ENCODE data around the gene SYNE2. TPM values are rescaled to one million over a fixed set of nuclear protein-coding genes. Genes with fewer than 3 reads are reported as not detected.

Gene SYNE2
- total and polyA plus RNA-seq, 2 donors (not counting 1 experiment from before 2014, with no cell fraction given): 3.1 to 15.4 TPM

DNA sequence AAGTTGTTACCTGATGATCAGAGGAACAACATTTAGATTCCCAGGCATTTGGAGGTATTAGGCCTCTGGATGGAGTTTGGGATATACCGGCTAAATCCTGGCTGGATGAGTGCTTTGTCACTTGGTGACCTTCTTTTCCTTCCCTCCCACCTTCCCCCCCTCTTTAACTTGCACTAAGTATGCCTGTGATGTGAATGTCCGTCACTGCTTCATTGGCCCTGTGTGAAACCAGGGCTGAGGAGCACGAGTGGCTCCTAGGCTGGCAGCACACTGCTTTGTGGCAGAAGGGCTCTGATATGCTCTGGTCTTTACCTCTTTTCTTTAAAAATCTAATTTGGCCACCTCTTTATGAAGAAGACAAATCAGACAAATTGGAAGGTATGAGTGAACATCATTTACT is 345.7 kb downstream of the SYNE2 start:
- H3K4me1 ChIP-seq (ENCODE audit: control insufficient read depth, extremely low read depth, insufficient read depth, low read length): no peaks in the 10 kb centered on the region
- DNase-seq (ENCODE audit: low read depth in 2 of 2): no peak
- H3K4me2 ChIP-seq (ENCODE audit: extremely low read depth, insufficient read depth, low read length): no peak overlapping the region
- no peaks in the 10 kb centered on the region for H4K20me1 ChIP-seq (ENCODE audit: control insufficient read depth, extremely low read depth, insufficient read depth, low read length)
- no peak overlapping the region for H3K4me3 ChIP-seq (replicated peaks in 1 of 4; ENCODE audit: control extremely low read depth in 1 of 4, insufficient read depth in 1 of 4, low read depth in 3 of 4, low read length in 4 of 4)
- H3K9me3 ChIP-seq (ENCODE audit: control insufficient read depth, insufficient read depth, low read depth, low read length): no peaks in the 10 kb centered on the region
- TF ChIP-seq, protein P1, sequence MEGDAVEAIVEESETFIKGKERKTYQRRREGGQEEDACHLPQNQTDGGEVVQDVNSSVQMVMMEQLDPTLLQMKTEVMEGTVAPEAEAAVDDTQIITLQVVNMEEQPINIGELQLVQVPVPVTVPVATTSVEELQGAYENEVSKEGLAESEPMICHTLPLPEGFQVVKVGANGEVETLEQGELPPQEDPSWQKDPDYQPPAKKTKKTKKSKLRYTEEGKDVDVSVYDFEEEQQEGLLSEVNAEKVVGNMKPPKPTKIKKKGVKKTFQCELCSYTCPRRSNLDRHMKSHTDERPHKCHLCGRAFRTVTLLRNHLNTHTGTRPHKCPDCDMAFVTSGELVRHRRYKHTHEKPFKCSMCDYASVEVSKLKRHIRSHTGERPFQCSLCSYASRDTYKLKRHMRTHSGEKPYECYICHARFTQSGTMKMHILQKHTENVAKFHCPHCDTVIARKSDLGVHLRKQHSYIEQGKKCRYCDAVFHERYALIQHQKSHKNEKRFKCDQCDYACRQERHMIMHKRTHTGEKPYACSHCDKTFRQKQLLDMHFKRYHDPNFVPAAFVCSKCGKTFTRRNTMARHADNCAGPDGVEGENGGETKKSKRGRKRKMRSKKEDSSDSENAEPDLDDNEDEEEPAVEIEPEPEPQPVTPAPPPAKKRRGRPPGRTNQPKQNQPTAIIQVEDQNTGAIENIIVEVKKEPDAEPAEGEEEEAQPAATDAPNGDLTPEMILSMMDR (conservative IDR thresholded peaks at IDR 0.05 in 1 of 2, IDR thresholded peaks at IDR 0.05 in 1 of 2; ENCODE audit: low read depth in 1 of 2, low read length in 2 of 2): no peak
- no peak for TF ChIP-seq EZH2 (IDR thresholded peaks at IDR 0.05; ENCODE audit: low read length, missing control alignments)
- no peaks in the 10 kb centered on the region for H3K79me2 ChIP-seq (ENCODE audit: control insufficient read depth, insufficient read depth, low read length)
- H3K9ac ChIP-seq (ENCODE audit: insufficient read depth, low read length): no peak overlapping the region
- H3K27ac ChIP-seq (ENCODE audit: insufficient read depth, low read length): no peak overlapping the region
- H3K36me3 ChIP-seq (ENCODE audit: control insufficient read depth, insufficient read depth, low read length): no peaks in the 10 kb centered on the region
- H3K27me3 ChIP-seq (ENCODE audit: control insufficient read depth, insufficient read depth, low read length): no peaks in the 10 kb centered on the region
- no peak overlapping the region for H2AFZ ChIP-seq (ENCODE audit: low read length)

DNA sequence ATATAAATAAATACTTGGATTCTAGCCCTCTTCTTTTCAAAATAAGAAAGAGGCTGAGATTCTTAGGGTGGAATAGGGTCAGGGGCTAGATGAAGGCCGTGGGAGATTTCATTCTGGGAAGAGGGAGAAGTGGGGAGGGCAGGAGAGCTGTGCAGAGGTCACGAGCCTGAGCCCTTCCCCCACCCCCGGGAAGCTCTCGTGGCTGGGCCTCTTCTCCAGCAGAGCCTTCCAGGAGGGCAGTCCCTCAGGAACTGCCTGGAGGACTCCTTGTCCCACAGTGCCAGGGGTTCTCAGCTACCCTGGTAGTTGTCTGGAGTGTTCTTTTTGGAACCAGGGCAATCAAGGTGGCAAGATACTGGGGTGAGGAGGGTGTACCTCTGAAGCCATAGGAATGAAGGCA is 347.4 kb downstream of the SYNE2 start:
- H3K9ac ChIP-seq (ENCODE audit: insufficient read depth, low read length): no peak overlapping the region

DNA sequence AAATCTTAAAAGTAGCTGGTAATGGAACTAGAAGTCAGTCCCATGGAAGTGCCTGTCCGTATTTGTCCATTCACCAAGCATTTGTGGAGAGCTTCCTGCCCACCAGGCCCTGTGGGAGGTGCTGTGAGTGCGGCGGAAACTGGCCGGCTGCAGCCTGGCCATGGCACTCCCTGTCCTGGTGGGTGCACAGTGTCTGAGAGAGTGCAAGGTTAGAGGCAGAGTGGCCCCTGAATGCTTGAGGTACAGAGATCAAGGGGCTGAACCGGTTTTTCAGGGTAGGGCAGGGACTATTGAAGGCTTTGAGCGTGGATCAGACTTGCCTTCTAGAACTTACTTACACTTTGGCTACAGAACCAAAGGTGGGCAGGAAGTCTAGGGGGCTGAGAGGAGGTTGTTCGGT is 348.5 kb downstream of the SYNE2 start:
- no peaks in the 10 kb centered on the region for H3K4me1 ChIP-seq (ENCODE audit: control insufficient read depth, extremely low read depth, insufficient read depth, low read length)
- TF ChIP-seq, protein P1 (conservative IDR thresholded peaks at IDR 0.05 in 1 of 2, IDR thresholded peaks at IDR 0.05 in 1 of 2; ENCODE audit: low read depth in 1 of 2, low read length in 2 of 2): no peak
- no peak for TF ChIP-seq EZH2 (IDR thresholded peaks at IDR 0.05; ENCODE audit: low read length, missing control alignments)

More for the DNA sequence above, 347.4 kb downstream of the SYNE2 start:
- Histone ChIP-seq H3K4me1 (ENCODE audit: control insufficient read depth, extremely low read depth, insufficient read depth, low read length) (no peaks in the 10 kb centered on the region), H3K27ac (ENCODE audit: insufficient read depth, low read length) (no peak overlapping the region), H3K79me2 (ENCODE audit: control insufficient read depth, insufficient read depth, low read length) (no peaks in the 10 kb centered on the region), H2AFZ (ENCODE audit: low read length) (no peak overlapping the region), H4K20me1 (ENCODE audit: control insufficient read depth, extremely low read depth, insufficient read depth, low read length) (no peaks in the 10 kb centered on the region), H3K36me3 (ENCODE audit: control insufficient read depth, insufficient read depth, low read length) (no peaks in the 10 kb centered on the region), H3K4me3 (replicated peaks in 1 of 4; ENCODE audit: control extremely low read depth in 1 of 4, insufficient read depth in 1 of 4, low read depth in 3 of 4, low read length in 4 of 4) (no peak overlapping the region), H3K4me2 (ENCODE audit: extremely low read depth, insufficient read depth, low read length) (no peak overlapping the region), H3K27me3 (ENCODE audit: control insufficient read depth, insufficient read depth, low read length) (no peaks in the 10 kb centered on the region), H3K9me3 (ENCODE audit: control insufficient read depth, insufficient read depth, low read depth, low read length) (no peaks in the 10 kb centered on the region)
- TF ChIP-seq, protein P1 (conservative IDR thresholded peaks at IDR 0.05 in 1 of 2, IDR thresholded peaks at IDR 0.05 in 1 of 2; ENCODE audit: low read depth in 1 of 2, low read length in 2 of 2): no peak
- no peak for TF ChIP-seq EZH2 (IDR thresholded peaks at IDR 0.05; ENCODE audit: low read length, missing control alignments)
- no peak for DNase-seq (ENCODE audit: low read depth in 2 of 2)

More for the DNA sequence above, 348.5 kb downstream of the SYNE2 start:
- no peak overlapping the region for H3K4me3 ChIP-seq (replicated peaks in 1 of 4; ENCODE audit: control extremely low read depth in 1 of 4, insufficient read depth in 1 of 4, low read depth in 3 of 4, low read length in 4 of 4)
- H3K9ac ChIP-seq (ENCODE audit: insufficient read depth, low read length): no peak overlapping the region
- no peak overlapping the region for H3K4me2 ChIP-seq (ENCODE audit: extremely low read depth, insufficient read depth, low read length)
- no peak overlapping the region for H2AFZ ChIP-seq (ENCODE audit: low read length)
- no peaks in the 10 kb centered on the region for H3K9me3 ChIP-seq (ENCODE audit: control insufficient read depth, insufficient read depth, low read depth, low read length)
- no peak overlapping the region for H3K27ac ChIP-seq (ENCODE audit: insufficient read depth, low read length)
- no peaks in the 10 kb centered on the region for H3K79me2 ChIP-seq (ENCODE audit: control insufficient read depth, insufficient read depth, low read length)
- H4K20me1 ChIP-seq (ENCODE audit: control insufficient read depth, extremely low read depth, insufficient read depth, low read length): no peaks in the 10 kb centered on the region
- no peaks in the 10 kb centered on the region for H3K36me3 ChIP-seq (ENCODE audit: control insufficient read depth, insufficient read depth, low read length)
- H3K27me3 ChIP-seq (ENCODE audit: control insufficient read depth, insufficient read depth, low read length): no peaks in the 10 kb centered on the region
- DNase-seq (ENCODE audit: low read depth in 2 of 2): no peak

Data from fibroblast of lung (primary cell).